Amygdala (tissue), 56 donors: ENCODE data around the gene LHPP.

Experiments used
- DNase-seq, 56 donors: peaks; one replicate each; lab custom pipeline; 2025; lab: John Stamatoyannopoulos, UW

The LHPP gene

DNA sequence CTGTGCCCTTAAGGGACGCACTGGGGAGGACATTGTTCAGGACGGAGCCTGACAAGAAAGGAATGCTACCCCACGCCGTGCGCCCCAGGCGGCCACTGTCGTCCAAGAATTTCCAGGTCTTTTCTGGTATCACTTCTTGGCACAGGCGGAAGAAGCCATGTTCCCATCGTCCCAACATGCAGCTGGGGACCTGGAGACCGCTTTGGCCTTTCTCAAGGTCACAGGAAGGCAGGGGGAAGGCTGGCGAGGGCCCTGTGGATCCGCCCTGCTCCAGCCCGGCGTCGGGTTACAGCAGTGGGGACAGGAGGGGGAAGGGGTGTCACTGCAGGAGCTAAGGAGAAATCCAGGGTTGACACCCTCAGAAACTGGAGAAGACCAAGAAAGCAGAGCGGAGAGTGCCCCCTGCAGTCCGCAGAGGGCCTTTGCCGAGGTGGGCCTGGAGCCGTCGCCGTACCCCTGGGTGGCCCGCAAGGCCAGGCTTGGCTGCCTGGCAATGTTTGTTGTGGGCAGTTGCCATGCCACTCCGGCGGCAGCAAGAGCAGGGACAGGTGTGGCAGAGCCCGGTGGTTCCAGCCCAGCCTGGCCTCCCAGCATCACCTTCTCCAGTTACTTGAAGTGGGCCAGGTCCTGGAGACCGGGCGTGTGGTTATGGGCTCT lies 104.1 kb downstream of the LHPP start:
- peak in 2 of 56 donors; percentile 22 to 33 for DNase-seq

DNA sequence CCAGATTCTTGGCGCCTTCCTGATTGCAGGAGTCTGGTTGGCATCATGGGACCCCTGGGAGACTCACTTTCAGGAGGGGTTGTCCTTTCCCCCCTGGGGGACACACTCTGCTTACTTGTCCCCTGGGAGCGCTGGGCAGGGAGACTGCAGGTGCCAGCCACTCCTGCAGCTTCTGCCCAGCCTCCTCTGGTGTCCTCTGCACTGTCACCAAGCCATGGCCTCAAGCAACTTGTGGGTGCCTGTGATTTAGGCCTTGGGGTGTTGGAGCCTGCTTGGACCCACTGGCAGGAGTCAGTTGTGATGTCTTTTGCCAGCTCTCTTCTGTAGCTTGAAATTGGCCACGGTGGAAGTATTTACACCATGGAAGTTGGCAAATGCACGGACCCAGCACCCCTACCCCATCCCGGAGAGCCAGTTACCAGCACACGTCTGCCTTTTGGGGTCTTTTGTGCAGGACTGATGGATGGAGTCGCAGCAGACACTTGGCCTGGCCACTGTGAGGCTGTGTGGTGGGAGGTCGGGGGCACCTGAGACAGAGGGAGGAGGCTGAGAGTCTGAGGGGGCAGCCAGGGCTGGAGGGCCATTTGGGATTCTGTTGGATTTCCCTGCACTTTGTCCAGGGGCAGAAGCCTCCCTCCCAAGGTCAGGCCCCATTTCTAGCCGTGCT lies 104.7 kb downstream of the LHPP start:
- no peak for DNase-seq

DNA sequence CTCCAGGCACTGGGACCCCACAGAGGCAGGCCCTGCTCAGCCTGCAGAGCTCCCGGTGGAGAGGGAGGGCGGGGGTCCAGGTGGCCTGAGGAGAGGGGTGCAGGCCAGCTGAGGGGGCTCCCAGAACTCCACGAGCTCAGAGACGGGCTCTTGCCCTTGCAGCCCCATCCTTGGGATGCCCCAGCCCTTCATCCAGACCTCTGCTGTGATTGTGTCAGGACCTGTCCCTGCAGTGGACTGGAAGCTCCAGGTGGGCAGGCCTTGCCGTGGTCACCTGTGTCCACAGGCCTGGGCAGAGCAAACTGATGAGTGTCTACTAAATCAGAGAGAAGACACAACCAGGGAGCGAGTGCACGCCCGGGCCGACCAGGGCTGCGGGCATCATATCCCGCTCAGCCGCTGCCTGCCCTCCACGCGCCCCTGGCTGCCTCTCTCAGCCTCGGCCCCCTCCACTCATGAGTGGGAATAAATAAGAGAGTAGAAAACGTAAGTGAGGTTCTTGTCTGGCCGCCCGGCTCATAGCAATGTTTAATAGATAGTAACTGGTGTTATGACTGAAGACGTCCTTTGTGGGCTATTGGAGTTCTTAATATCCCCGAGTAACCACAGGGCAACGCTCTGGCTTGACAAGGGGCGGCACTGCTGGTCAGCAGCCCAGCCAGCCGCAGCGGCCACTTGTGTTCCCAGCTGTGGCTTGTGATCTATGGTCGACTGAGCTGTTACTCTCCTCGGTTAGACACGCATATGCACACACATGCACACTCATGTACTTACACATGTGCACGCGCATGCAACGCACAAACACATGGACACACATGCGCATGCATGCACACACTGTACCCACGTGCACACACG lies 105.6 kb downstream of the LHPP start:
- peak in 14 of 56 donors; percentile 14 to 70 (median 30) for DNase-seq

DNA sequence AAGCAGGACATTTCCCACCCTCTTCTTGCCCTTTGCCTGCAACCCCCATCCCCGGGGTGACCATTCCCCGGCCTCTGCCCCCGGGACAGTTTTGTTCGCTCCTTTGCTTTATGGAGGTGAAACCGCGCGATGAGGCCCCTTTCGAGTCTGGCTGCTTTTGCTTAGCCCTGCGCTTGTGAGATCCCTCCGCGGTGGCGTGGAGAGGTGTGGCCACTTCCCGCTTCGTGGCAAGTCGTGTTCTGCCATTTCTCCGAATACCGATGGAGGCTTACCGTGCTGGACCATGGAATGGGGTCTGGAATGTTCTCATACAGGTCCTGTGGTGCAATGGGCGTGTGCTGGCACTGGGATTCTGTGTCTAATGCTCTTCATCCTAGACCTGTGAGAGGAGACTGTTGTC lies 106.7 kb downstream of the LHPP start:
- DNase-seq, result no peak

DNA sequence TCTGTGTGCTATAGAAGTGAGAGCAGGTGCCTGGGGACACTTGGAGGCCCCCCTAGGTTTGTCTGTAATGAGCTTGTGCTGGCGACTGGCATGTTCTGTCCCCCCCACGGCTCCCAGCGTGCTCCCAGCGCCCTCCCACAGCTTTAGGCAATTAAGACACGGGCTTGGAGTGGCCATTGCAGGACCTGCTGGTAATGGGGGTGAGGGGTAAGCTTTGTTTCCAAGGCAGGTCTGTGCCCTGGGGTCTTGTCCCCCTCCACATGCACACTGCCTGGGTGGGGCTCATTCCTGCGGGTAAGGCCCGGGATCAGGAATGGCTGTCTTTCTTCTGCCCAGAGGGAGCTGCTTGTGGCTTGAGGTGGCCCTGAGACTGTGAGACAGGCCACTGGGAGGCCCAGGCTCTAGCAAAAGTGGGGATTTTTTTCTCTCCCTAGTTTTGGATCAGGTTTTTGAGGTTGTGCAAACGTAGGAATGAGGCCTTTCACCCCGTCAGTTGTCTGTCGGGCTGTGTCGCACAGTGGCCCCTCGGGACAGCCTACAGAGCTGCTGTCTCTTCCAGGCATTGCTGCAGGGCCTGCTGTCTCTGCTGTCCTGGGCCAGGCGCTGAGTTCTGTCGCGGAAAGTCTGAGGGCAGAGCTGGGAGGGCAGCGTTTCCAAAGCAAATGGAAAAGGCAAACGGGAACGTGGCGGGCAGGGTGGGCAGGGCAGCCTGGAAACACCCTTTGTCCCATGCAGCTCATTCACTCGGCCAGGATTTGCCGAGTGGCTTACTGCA lies 107.4 kb downstream of the LHPP start:
- no peak for DNase-seq

DNA sequence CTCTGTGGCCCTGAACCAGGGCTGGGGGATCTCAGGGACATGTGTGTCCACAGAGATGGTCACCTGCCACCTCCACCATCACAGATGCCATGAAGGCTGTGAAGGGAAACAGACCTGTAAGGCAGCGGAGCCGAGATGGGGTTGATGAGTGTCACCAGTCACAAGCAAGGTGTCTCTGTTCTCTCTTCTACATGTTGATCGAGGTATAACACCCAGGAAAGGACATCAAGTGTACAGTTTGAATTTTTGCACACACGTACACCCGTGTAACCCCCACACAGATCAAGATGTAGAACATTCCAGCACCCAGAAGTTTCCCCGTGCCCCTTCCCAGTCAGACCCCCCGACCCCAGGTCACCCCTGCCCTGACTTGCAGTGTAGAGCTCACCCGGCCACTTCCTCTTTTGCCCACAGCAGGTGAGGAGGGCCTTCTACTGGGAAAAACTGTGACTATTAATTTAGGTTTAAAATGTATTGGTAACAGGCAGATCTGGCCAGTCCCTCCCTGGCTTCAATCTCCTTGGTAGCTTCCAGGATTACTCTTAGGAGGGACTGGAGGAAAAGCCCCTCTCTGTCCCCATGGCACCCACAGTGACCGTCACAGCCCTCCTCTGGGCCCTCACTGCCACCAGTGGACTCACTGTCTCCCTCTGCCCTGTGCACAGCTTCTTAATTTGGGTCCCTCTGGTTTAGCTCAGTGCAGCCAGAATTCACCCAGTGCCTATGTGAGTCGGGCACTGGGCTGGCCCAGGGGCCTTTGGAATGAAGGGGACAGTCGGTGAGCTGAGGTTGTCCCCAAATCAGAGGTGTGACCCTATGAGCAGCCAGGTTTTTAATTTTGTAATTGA lies 108.2 kb downstream of the LHPP start:
- DNase-seq, result no peak

DNA sequence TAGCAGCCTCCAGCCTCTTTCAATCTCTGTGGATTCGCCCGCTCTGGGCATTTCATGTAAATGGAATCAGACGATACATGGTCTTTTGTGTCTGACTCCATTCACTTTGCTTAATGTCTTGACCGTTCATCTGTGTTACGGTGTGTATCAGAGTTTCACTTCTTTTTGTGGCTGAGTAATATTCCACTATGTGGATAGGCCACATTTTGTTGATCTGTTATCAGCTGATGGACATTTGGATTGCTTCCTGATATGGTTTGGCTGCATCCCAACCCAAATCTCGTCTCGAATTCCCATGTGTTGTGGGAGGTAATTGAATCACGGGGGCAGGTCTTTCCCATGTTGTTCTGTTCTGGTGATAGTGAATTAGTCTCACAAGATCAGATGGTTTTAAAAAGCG lies 109.0 kb downstream of the LHPP start:
- DNase-seq, result no peak

DNA sequence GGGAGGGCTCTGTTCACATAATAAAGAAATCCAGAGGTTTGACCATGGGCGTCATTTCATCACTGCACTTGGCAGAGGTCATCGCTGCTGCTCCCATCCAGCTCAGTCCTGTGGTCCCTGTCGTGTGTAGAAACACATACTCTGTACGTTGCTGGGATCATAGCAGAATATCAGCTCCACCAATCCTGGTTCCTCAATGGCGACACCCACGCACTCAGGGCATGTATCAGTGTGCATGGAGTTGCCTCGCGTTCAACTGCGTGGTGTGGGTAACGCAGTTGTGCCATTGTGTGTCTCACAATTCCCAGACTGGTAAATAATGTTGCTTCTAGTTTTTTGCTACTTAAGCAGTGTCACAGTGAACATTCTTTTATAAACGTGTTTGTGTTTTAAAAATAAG lies 111.1 kb downstream of the LHPP start:
- no peak for DNase-seq

DNA sequence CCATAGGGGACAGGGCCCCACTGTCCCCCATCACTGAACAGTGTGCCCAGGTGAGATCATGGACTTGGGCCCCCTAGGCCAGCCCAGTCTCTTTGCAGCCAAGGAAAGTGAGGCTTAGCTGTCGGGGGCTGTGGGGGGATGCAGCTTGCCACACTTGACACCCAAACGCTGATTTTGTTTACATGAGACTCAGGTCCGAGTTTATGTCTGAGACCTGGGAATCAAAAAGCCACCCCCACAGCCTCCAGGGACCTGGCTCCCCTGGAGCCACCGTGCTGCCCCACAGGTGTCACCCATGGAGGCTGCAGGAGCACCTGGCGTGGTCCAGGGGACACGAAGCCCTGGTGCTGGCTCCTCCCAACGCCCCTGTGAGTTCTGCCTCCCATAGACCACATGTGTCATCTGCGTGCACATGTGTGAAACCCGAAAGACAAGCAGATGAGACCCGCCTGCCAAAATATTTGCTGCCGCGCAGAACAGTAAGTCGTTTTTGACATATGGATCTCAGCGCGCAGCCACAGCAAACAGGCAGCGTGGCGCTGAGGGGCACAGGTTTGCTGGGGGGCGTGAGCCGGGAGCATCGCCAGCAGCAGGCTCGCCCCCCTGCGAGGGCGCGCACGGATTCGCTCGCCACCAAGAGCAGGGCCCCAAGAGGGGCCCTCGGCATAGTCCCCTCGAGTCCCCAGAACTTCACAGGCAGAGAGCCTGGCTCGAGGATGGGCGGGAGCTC lies 112.3 kb downstream of the LHPP start:
- no peak for DNase-seq

DNA sequence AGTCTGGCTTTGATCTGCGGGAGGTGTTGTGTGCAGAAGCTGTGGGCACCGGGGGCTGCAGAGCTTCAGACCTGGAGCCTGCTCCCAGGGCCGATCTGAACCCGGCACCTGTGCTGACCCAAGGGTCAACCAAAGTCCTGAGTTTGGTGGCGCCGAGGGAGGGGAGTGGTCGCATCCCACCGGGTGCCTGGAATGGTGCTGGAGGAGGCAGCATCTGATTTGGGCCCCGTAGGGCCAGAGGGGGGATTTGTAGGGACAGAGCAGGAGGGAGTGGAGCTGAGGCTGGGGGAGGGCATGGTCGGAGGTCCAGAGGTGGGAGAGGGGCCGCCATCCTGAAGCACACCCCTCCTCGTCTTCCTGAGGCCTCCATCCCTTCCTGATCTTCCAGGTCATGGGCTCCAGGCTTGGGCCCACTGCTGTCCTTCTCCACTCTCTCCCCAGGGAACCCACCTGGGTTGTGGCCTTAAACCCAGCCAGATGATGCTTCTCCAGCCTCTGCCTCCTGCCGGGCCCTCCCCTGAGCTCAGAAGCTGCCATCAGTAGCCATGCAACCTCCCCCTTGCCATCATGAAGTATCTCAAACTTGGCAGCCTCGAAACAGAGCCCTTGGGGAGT lies 112.9 kb downstream of the LHPP start:
- DNase-seq, result no peak

DNA sequence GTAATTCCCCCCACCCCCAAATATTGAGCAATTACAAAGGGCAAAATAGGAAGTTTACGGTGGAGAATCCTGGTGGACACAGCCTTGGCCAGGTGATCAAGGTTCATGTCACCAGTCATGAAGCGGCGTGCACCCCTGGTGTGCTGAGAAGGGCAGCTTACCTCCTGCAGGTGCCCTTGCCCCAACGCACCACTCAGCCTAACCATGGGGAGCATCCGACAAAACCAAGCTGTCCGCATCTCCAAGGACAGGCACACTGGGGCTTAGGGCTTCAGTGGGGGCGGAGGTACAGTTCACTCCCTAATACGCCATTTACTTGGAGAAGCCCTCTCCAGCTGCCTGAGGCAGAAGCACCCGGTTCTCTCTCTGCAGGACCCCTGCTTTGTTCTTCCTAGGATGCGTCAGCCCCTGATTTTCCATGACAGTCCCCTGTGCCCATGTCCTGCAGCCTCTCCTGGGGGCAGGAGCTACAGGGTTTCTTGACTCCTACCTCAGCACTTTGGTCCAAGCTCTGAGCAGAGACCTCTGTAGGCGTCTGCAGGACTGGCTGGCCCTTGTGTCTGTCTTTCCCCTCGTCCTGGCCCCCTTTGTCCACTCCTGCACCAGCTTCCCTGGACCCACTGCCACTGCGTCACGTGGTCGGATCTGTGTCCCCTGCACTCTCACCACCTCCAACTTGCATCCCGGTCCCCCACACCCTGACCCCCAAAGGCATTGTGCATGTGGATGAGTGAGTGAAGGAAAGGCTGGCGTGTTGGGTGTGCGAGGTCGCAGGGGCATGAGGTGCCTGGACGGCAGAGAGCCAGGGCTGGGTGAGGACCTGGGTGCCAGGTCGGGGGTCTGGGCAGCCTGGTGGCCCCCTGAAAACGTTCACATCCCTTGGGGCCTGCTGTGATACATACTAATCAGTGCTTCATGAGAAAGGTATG lies 113.7 kb downstream of the LHPP start:
- no peak for DNase-seq

DNA sequence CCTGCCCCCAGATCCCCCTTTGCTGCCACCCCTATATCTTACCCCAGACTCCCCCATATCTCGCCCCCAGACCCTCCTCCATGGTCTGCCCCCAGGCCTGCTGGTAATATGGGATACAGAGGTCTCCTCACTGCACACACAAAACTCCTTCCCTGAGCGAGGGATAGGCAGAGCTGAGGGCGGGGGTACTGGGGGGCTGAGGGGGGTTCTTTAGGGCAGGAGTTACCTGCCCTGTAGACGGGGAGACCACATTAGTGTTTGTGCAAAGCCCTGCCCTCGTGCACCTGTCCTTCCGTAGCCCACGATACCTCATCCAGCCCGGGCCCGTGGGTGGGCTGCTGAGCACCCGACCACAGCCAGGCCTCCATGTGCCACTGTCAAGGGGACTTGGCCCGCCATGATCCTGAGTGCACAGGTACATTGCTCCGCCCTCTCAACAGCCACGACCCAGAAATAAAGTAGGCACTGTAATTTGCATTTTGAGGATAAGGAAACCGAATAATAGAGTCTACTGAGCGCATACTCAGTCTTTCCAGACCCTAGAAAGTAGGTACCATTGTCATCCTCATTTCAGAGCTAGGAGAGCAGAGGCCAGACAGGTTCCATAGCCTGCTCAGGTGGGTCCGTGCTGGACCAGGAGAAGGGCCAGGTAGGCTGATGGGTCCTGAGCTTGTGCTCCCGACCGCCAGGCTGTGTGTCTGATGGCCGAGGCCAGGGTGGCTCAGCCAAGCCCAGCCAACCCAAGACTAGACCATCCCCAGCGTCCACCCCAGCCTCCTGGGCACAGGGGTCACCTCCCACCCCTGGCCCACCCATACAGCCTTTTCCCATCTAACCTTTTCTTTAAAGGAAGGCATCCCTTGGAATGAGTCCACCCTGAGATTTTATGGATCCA lies 115.2 kb downstream of the LHPP start:
- no peak for DNase-seq

DNA sequence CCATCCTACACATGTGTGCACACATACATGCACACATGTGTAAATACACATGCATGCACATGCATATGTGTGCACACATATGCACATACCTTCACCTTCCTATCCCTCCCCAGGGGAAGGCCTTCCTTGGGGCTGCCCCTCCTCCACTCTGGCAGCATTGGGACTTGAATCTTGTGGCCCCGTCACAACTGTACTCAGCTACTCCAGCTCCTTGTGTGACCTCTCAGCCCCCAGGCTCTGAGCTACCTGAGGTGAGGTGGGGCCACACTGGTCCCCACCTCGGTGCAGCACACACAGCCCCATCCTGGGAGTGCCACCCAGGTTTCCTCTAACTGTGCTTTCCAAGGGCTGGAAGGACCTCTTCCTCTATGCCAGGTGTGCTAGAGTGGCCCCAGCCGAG lies 116.0 kb downstream of the LHPP start:
- DNase-seq, result no peak

DNA sequence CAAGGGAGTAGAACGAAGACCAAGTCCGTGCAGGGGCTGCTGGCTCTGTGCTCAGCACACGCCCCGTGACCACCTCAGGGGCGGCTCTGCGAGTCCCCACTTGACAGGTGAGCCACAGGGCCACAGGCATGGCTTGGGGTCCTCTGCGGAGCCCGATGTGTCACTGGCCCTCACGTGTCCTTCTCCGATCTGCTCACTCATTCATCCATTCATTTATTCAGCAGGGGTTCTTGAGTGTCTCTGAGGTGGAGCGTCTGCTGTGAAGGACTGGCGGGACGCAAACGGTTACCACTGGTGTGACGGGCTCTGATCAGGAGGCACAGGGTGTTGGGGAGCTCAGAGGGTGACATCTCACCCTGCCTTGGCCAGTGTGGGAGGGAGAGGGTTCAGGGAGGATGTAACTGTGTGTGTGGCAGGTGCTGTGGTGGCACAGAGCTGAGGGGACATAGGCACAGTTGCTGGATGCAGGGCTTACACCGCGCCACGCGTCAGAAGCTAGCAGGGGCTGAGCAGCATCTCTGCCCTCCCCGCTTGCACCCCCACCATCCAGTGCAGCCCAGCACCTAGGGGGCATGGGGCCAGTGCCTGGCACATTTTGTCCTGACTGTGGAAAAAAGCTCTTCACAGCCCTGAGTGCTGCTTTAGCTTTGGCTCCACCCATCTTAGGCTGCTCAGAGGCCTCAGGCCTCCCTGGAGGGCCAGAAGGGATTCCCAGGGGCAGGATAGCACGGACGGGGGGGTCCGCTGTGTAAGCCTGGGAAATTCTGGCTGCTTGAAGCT lies 116.8 kb downstream of the LHPP start:
- no peak for DNase-seq

DNA sequence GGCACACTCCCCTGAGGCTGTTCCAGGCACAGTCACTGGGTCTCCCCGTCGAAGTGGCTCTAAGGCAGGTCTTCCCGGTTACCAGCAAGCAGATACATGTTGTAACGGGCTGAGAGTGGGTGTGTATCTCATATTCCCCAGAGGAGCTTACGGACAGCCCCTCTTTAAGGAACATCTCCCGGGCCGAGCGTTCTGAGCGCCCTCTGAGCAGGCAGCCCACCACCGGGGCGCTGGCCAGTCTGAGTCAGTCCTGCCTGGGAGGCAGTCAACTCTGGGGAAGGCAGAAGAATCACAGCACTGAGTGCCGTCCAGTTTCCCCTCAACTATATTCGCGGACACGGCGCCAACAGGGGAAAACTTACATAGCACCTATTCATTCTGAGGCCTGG lies 117.4 kb downstream of the LHPP start:
- DNase-seq, result no peak

DNA sequence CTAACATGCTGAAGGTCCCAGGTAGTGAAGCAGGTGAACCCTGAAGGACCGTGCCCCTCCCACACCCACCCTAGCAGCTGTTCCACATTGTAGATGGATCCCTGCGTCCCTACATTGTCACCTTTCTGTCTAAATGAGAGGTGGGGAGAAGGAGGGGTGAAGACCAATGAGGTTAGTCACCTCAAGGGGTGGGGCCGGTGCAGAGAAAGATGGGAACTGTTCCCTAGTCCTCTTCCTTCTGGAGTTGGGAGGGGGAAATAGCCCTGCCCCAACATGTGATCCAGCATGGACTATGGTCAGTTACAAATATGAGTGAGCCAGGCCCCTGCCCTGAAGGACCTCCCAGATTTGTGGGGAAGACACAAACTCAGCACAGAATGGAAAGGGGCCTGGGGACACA lies 124.5 kb downstream of the LHPP start:
- DNase-seq, result no peak
